HepG2 (cell line): ENCODE data around the gene RGS13. TPM values are rescaled to one million over a fixed set of nuclear protein-coding genes. Genes with fewer than 3 reads are reported as not detected.

Experiments
- ATF7 ChIP-seq, 2 experiments: fragments of 450-650 bp in 1 of 2; sonication (generic) in 1 of 2; formaldehyde crosslinking in 1 of 2; IDR thresholded peaks; 2 replicates each; pipeline versions ENCODE4 v1.4.0 to v1.6.1; 2016 to 2020; ENCODE audit warnings: antibody characterized with exemption in 1 of 2, mild to moderate bottlenecking in 1 of 2, missing genetic modification reagents in 1 of 2
- BCL6 ChIP-seq: IDR thresholded peaks from 2 replicates; pipeline ENCODE4 v1.6.1; 2016; ENCODE audit warnings: missing genetic modification reagents, missing compliant biosample characterization
- BRD4 ChIP-seq: sonication (generic); formaldehyde crosslinking; IDR thresholded peaks from 2 replicates; pipeline ENCODE4 v1.4.0; 2020; ENCODE audit warnings: missing genetic modification reagents
- ETV5 ChIP-seq: IDR thresholded peaks from 2 replicates; pipeline ENCODE4 v1.6.1; 2018; ENCODE audit warnings: missing biosample characterization, missing genetic modification reagents, inconsistent platforms, borderline replicate concordance
- GATAD2A ChIP-seq: IDR thresholded peaks from 2 replicates; pipeline ENCODE4 v1.6.1; 2016
- GMEB2 ChIP-seq: IDR thresholded peaks from 2 replicates; pipeline ENCODE4 v1.6.1; 2016; ENCODE audit warnings: missing biosample characterization, missing genetic modification reagents, low read depth
- GPN1 ChIP-seq: sonication (generic); formaldehyde crosslinking; IDR thresholded peaks from 2 replicates; pipeline ENCODE4 v1.5.1; 2020; ENCODE audit warnings: missing genetic modification reagents, borderline replicate concordance
- HNF4G ChIP-seq, 2 experiments: sonication (generic) in 1 of 2; formaldehyde crosslinking in 1 of 2; IDR thresholded peaks; 2 replicates each; pipeline versions ENCODE4 v1.4.0 to v1.6.1; 2011 to 2020; ENCODE audit warnings: borderline replicate concordance in 2 of 2, low read depth in 2 of 2, mild to moderate bottlenecking in 2 of 2, low read length in 1 of 2, missing genetic modification reagents in 1 of 2, moderate library complexity in 1 of 2
- HOXA5 ChIP-seq: sonication (generic); formaldehyde crosslinking; IDR thresholded peaks from 2 replicates; pipeline ENCODE4 v1.4.0; 2020; ENCODE audit warnings: missing genetic modification reagents
- IRF2 ChIP-seq: IDR thresholded peaks from 2 replicates; pipeline ENCODE4 v1.6.1; 2018; ENCODE audit warnings: missing genetic modification reagents, missing compliant biosample characterization
- MAX ChIP-seq: IDR thresholded peaks from 2 replicates; pipeline ENCODE4 v1.6.1; 2012; ENCODE audit warnings: inconsistent platforms
- PBX2 ChIP-seq: IDR thresholded peaks from 2 replicates; pipeline ENCODE4 v1.6.1; 2016; ENCODE audit warnings: control low read depth
- POGZ ChIP-seq: sonication (generic); formaldehyde crosslinking; IDR thresholded peaks from 2 replicates; pipeline ENCODE4 v1.4.0; 2020; ENCODE audit warnings: mild to moderate bottlenecking, missing genetic modification reagents
- REST ChIP-seq, 2 experiments: IDR thresholded peaks; 2 replicates each; pipeline ENCODE4 v1.6.1; 2011 to 2012; ENCODE audit warnings: low read length in 2 of 2, borderline replicate concordance in 1 of 2, low read depth in 1 of 2, mild to moderate bottlenecking in 1 of 2, moderate library complexity in 1 of 2
- TIGD3 ChIP-seq: sonication (generic); formaldehyde crosslinking; IDR thresholded peaks from 2 replicates; pipeline ENCODE4 v1.5.1; 2020; ENCODE audit warnings: mild to moderate bottlenecking, missing genetic modification reagents, borderline replicate concordance
- ZBTB33 ChIP-seq: sonication (generic); formaldehyde crosslinking; IDR thresholded peaks from 2 replicates; pipeline ENCODE4 v1.4.0; 2020; ENCODE audit warnings: missing genetic modification reagents
- ZNF589 ChIP-seq: sonication (generic); formaldehyde crosslinking; conservative IDR thresholded peaks from 2 replicates; pipeline ENCODE4 v1.8.0; 2022; ENCODE audit warnings: mild to moderate bottlenecking, moderate library complexity, missing genetic modification reagents
- ZNF777 ChIP-seq: sonication (generic); formaldehyde crosslinking; IDR thresholded peaks from 2 replicates; pipeline ENCODE4 v1.4.0; 2020; ENCODE audit warnings: missing genetic modification reagents
- ZSCAN25 ChIP-seq: sonication (generic); formaldehyde crosslinking; IDR thresholded peaks from 2 replicates; pipeline ENCODE4 v1.8.0; 2022; ENCODE audit warnings: mild to moderate bottlenecking, missing genetic modification reagents
- polyA plus RNA-seq, 8 experiments: library from polyadenylated mRNA; depleted of rRNA in 3 of 8; stranded (reverse) in 7 of 8; unstranded in 1 of 8; fragments of >200 nt; fragmentation: Illumina TruSeq in 4 of 8; extraction: Trizol in 4 of 8; gene quantifications; 2 replicates each; pipeline versions ENCODE4 v1.2.1 to v1.2.3, GENCODE V29; 2011 to 2016; ENCODE audit warnings: low read depth in 4 of 8, missing spikeins in 1 of 8, mixed read lengths in 1 of 8; ENCODE audit not compliant: insufficient read depth in 1 of 8
- total RNA-seq, 5 experiments: library from RNA; depleted of rRNA; stranded (reverse); fragments of >200 nt; fragmentation: Illumina TruSeq; extraction: Trizol; gene quantifications; 2 replicates each; pipeline ENCODE4 v1.2.3, GENCODE V29; 2016; ENCODE audit warnings: low read depth in 1 of 5

The RGS13 gene
- total and polyA plus RNA-seq, 2 of the 13 experiments (the other 11 are each of a cell fraction or from before 2014, with no cell fraction given) = not detected

GRCh38 chr1:192698731-192699130, 62.8 kb downstream of the RGS13 start (continued):
- TF ChIP-seq REST (IDR thresholded peaks at IDR 0.05; ENCODE audit: borderline replicate concordance in 1 of 2, low read depth in 1 of 2, low read length in 2 of 2) = no peak
- TF ChIP-seq ZBTB33 (CRISPR knock-in tag) = peak; percentile 80
- peak; percentile 35; the same call in 1 of the 2 replicates for TF ChIP-seq MAX
- no peak for TF ChIP-seq PBX2 (CRISPR knock-in tag)
- 0 out of 2 replicates have a peak, but pooled peaks have one; percentile 9 for TF ChIP-seq ATF7 (IDR thresholded peaks at IDR 0.05)
- TF ChIP-seq ATF7 (CRISPR knock-in tag; IDR thresholded peaks at IDR 0.05) = no peak
- TF ChIP-seq ZNF589 (CRISPR knock-in tag) = no peak
- TF ChIP-seq GATAD2A (CRISPR knock-in tag) = peak; percentile 88
- TF ChIP-seq HOXA5 (CRISPR knock-in tag) = 0 out of 2 replicates have a peak, but pooled peaks have one; percentile 40
- TF ChIP-seq ZNF777 = no peak
- TF ChIP-seq ETV5 (CRISPR knock-in tag) = peak; percentile 24; the same call in 1 of the 2 replicates
- TF ChIP-seq TIGD3 = no peak
- peak; percentile 75; the same call in 1 of the 2 replicates for TF ChIP-seq BRD4 (CRISPR knock-in tag)
- TF ChIP-seq HNF4G (IDR thresholded peaks at IDR 0.05; ENCODE audit: borderline replicate concordance, low read depth, low read length) = peak; percentile 45; the same call in 1 of the 2 replicates
- no peak for TF ChIP-seq HNF4G (CRISPR knock-in tag; IDR thresholded peaks at IDR 0.05; ENCODE audit: borderline replicate concordance, low read depth)
- TF ChIP-seq ZSCAN25 = no peak
- TF ChIP-seq IRF2 (CRISPR knock-in tag) = peak; percentile 58
- TF ChIP-seq GMEB2 = no peak
- TF ChIP-seq POGZ = peak; percentile 95
- 0 out of 2 replicates have a peak, but pooled peaks have one; percentile 17 for TF ChIP-seq BCL6 (CRISPR knock-in tag)
- TF ChIP-seq GPN1 (CRISPR knock-in tag) = no peak
